ENCODE measurements around the gene MOB3B.

GRCh38 chr9:27565696-27566095, 36.1 kb upstream of the MOB3B start:
- no peak for TF ChIP-seq CTCF (IDR thresholded peaks at IDR 0.05)
- peak; percentile 76 for TF ChIP-seq NFE2L2 (conservative IDR thresholded peaks at IDR 0.05; ENCODE audit: low read length)
- TF ChIP-seq CHD2 (IDR thresholded peaks at IDR 0.05; ENCODE audit: low read length, partially characterized antibody), result no peak
- no peak for TF ChIP-seq RAD21 (conservative IDR thresholded peaks at IDR 0.05 in 1 of 2, IDR thresholded peaks at IDR 0.05 in 1 of 2)
- TF ChIP-seq MAX (IDR thresholded peaks at IDR 0.05), result no peak
- TF ChIP-seq POLR2A (IDR thresholded peaks at IDR 0.05; ENCODE audit: low read length), result no peak
- TF ChIP-seq EP300 (IDR thresholded peaks at IDR 0.05), result no peak
- no peak for TF ChIP-seq CEBPB (IDR thresholded peaks at IDR 0.05)
